Mesenteric fat pad (tissue), 1 donor: Measurements from ENCODE around the gene LACTB. TPM values are rescaled to one million over a fixed set of nuclear protein-coding genes. Genes with fewer than 3 reads are reported as not detected.

Experiments
- total RNA-seq: library from RNA; stranded (reverse); fragmentation: NEBNext Ultra II Directional; extraction: Animal tissue kit (Norgen Biotek cat#: 25700); gene quantifications from one replicate; pipeline ENCODE4 v1.2.1, GENCODE V29; 2021
- donor health status: DM: yes; HTN: yes; CAD: no.

The LACTB gene
- total RNA-seq, 1 donor from 2014 or later: 30.1 TPM

Other genes with a start within 250 kb of the LACTB start
- gene TPM1, start 79.1 kb upstream of the LACTB start, total RNA-seq: 154 TPM
- 158 TPM for gene RPS27L, start 35.6 kb downstream of the LACTB start, total RNA-seq
- gene RAB8B, start 67.7 kb downstream of the LACTB start, total RNA-seq: 46.8 TPM
- 25.0 TPM for gene APH1B, start 155.7 kb downstream of the LACTB start, total RNA-seq